H1 (cell line): ENCODE measurements around the gene LRRC63. TPM values are rescaled to one million over a fixed set of nuclear protein-coding genes. Genes with fewer than 3 reads are reported as not detected.

Experiments used
- KDM5A ChIP-seq: fragments of 200-600 bp; IDR thresholded peaks from 2 replicates; pipeline ENCODE4 v1.7.1; 2012; ENCODE audit warnings: mild to moderate bottlenecking, low read length, inconsistent platforms, mixed read lengths
- polyA plus RNA-seq, 7 experiments: library from polyadenylated mRNA; depleted of rRNA in 3 of 7; stranded (reverse) in 5 of 7; unstranded in 2 of 7; fragments of >200 nt in 5 of 7; fragments of 200-250 nt in 2 of 7; gene quantifications; 1 replicate in 5 of 7; 2 replicates in 1 of 7; 4 replicates in 1 of 7; pipeline versions ENCODE4 v1.2.1 to v1.2.3, GENCODE V29; 2011 to 2013; ENCODE audit warnings: missing spikeins in 2 of 7, mixed read lengths in 2 of 7
- total RNA-seq: library from RNA; stranded (reverse); fragmentation: NEBNext Ultra II Directional; extraction: Animal tissue kit (Norgen Biotek cat#: 25700); gene quantifications from 2 replicates; pipeline ENCODE4 v1.2.1, GENCODE V29; 2021
- TF ChIP-seq, protein P1 (sequence below): fragments of 300-600 bp; sonication (generic); IDR thresholded peaks from 2 replicates; pipeline ENCODE4 v1.7.1; 2012; ENCODE audit warnings: low read length, moderate library complexity, mild to moderate bottlenecking, inconsistent platforms; ENCODE audit not compliant: insufficient replicate concordance

Gene LRRC63
- total and polyA plus RNA-seq, 2 of the 8 experiments (the other 6 are each of a cell fraction or from before 2014, with no cell fraction given) = not detected

DNA sequence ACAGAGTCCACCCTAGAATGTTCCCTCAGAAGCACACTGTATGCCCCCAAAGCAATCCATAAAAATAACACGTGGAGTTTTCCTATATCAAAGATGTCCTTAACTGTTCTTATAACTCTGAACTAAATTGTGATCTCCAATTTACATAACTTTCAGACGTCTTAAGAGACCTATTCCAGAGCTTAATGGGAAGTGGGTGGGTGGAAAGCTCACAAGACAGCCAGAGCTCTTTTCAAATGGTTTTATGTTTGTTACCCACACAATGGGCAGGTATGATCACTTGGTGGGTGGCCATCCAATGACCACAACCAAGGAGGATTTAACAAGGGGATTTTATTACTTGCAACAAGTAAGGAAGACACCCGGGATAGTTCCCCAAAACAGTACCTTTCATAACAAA is 81.7 kb downstream of the LRRC63 start (continued):
- TF ChIP-seq, protein P1, sequence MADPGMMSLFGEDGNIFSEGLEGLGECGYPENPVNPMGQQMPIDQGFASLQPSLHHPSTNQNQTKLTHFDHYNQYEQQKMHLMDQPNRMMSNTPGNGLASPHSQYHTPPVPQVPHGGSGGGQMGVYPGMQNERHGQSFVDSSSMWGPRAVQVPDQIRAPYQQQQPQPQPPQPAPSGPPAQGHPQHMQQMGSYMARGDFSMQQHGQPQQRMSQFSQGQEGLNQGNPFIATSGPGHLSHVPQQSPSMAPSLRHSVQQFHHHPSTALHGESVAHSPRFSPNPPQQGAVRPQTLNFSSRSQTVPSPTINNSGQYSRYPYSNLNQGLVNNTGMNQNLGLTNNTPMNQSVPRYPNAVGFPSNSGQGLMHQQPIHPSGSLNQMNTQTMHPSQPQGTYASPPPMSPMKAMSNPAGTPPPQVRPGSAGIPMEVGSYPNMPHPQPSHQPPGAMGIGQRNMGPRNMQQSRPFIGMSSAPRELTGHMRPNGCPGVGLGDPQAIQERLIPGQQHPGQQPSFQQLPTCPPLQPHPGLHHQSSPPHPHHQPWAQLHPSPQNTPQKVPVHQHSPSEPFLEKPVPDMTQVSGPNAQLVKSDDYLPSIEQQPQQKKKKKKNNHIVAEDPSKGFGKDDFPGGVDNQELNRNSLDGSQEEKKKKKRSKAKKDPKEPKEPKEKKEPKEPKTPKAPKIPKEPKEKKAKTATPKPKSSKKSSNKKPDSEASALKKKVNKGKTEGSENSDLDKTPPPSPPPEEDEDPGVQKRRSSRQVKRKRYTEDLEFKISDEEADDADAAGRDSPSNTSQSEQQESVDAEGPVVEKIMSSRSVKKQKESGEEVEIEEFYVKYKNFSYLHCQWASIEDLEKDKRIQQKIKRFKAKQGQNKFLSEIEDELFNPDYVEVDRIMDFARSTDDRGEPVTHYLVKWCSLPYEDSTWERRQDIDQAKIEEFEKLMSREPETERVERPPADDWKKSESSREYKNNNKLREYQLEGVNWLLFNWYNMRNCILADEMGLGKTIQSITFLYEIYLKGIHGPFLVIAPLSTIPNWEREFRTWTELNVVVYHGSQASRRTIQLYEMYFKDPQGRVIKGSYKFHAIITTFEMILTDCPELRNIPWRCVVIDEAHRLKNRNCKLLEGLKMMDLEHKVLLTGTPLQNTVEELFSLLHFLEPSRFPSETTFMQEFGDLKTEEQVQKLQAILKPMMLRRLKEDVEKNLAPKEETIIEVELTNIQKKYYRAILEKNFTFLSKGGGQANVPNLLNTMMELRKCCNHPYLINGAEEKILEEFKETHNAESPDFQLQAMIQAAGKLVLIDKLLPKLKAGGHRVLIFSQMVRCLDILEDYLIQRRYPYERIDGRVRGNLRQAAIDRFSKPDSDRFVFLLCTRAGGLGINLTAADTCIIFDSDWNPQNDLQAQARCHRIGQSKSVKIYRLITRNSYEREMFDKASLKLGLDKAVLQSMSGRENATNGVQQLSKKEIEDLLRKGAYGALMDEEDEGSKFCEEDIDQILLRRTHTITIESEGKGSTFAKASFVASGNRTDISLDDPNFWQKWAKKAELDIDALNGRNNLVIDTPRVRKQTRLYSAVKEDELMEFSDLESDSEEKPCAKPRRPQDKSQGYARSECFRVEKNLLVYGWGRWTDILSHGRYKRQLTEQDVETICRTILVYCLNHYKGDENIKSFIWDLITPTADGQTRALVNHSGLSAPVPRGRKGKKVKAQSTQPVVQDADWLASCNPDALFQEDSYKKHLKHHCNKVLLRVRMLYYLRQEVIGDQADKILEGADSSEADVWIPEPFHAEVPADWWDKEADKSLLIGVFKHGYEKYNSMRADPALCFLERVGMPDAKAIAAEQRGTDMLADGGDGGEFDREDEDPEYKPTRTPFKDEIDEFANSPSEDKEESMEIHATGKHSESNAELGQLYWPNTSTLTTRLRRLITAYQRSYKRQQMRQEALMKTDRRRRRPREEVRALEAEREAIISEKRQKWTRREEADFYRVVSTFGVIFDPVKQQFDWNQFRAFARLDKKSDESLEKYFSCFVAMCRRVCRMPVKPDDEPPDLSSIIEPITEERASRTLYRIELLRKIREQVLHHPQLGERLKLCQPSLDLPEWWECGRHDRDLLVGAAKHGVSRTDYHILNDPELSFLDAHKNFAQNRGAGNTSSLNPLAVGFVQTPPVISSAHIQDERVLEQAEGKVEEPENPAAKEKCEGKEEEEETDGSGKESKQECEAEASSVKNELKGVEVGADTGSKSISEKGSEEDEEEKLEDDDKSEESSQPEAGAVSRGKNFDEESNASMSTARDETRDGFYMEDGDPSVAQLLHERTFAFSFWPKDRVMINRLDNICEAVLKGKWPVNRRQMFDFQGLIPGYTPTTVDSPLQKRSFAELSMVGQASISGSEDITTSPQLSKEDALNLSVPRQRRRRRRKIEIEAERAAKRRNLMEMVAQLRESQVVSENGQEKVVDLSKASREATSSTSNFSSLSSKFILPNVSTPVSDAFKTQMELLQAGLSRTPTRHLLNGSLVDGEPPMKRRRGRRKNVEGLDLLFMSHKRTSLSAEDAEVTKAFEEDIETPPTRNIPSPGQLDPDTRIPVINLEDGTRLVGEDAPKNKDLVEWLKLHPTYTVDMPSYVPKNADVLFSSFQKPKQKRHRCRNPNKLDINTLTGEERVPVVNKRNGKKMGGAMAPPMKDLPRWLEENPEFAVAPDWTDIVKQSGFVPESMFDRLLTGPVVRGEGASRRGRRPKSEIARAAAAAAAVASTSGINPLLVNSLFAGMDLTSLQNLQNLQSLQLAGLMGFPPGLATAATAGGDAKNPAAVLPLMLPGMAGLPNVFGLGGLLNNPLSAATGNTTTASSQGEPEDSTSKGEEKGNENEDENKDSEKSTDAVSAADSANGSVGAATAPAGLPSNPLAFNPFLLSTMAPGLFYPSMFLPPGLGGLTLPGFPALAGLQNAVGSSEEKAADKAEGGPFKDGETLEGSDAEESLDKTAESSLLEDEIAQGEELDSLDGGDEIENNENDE = no peak
- no peak for TF ChIP-seq KDM5A
